ENCODE data around the gene UMPS.
"Not testable (repeated sequence)": the region's sequence is repeated elsewhere in the genome, so short reads cannot be mapped to it uniquely, and the experiment has no call there.

The UMPS gene

DNA sequence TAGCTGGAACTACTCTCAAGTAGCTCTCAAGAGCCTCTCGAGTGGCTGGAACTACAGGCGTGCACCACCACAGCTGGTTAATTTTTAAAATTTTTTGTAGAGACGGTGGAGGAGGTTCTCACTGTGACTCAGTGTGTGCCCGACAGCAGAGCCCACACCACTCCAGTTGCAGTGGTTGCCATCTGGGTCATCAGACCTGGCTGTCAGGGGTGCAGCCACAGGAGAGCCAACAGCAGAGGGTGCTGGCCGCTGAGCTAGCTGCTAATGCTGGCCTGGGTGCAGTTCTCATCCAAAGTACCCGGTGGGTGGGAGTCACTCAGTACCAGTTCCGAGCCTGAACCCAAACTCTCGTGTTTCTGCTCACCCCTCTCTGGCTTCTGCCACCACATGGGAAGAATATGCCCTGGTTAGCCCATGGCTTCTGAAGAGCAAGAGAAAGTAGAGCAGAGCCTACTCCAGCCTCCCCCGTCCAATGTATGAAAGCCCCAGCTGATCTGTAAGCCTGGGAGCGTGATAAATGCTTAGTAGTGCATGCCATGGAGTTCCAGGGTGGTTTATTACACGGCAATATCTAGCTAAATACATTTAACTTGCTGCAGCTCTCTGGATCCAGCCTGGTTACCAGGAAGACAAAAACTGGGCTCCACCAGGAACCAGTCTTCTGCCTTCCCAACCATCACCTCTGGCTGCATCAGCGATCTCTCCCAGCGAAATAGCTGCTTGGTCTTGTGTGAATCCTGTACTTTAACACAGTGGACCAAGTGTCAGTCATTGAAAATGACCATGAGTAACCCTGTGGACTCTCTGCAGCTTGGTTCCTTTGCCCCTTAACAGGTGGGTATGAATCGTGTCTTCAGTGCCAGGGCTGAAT is 17.1 kb downstream of the UMPS start:
- Mint-ChIP-seq H3K27me3 (no peaks in the 10 kb centered on the region), H3K4me1 (ENCODE audit: low read depth) (no peaks in the 10 kb centered on the region), H3K36me3 (ENCODE audit: low read depth) (peaks cover 26% of the 10 kb centered on the region), H3K4me3 (no peak overlapping the region), H3K27ac (no peak overlapping the region), H3K9me3 (no peaks in the 10 kb centered on the region)

DNA sequence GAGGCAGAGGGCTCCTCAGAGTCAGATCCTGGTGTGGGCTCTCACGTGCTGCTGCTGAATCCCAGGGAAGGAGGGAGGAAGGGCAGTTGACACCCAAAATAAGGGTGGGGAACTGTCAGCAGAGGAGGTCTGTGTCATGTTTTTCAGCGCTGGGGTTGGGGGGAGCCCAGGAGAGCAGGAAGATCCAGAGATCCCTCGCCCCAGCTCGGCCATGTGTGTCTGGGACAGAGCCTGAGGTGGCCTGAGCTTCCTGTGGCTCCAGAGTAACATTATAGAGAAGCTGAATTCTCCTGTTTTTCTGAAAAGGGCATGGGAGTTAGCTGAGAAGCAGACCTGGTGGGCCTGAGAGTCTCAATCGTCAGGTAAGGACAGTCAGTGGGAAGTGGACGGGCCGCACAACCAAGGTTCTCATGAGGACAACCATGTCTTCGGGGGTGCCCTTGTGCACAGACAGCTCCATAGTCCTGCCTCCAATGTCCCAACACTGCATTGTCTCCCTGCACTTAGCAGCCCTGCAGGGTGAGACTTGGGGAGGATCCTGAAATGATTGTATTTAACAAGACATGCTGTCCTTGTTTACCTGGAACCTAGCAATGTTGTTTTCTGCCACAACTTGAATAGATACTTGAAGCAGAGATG is 18.4 kb downstream of the UMPS start:
- no peaks in the 10 kb centered on the region for H3K4me1 Mint-ChIP-seq (ENCODE audit: low read depth)
- H3K27me3 Mint-ChIP-seq: no peaks in the 10 kb centered on the region
- peaks cover 19% of the 10 kb centered on the region for H3K36me3 Mint-ChIP-seq (ENCODE audit: low read depth)
- no peak overlapping the region for H3K4me3 Mint-ChIP-seq
- no peaks in the 10 kb centered on the region for H3K9me3 Mint-ChIP-seq
- H3K27ac Mint-ChIP-seq: no peak overlapping the region

DNA sequence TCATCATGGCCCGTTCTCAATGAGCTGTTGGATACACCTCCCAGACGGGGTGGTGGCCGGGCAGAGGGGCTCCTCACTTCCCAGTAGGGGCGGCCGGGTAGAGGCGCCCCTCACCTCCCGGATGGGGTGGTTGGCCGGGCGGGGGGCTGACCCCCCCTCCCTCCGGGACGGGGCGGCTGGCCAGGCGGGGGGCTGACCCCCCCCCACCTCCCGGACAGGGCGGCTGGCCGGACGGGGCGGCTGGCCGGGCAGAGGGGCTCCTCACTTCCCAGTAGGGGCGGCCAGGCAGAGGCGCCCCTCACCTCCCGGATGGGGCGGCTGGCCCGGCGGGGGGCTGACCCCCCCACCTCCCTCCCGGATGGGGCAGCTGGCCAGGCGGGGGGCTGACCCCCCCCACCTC is 19.6 kb downstream of the UMPS start:
- not testable (repeated sequence) for H3K36me3 Mint-ChIP-seq (ENCODE audit: low read depth); H3K27me3 Mint-ChIP-seq; H3K27ac Mint-ChIP-seq; H3K4me1 Mint-ChIP-seq (ENCODE audit: low read depth); H3K4me3 Mint-ChIP-seq; H3K9me3 Mint-ChIP-seq

DNA sequence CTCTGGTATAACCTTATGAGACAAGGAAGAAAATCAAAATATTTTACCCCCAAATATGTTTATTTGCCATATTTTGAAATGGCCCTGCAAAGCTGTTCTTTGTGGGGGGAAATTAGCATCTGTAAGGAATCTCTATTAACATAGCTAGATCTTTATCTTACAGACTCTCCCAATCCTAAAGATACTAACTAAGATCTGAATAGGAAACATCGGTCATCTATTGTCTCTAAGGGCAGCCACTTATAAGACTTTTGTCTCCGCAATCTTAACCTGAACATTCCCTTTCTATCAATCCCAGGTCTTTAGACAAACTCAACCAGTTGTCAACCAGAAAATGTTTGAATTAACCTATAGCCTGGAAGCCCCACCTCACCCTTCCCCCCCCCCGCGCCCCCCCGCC is 21.2 kb downstream of the UMPS start:
- Mint-ChIP-seq H3K27me3 (no peaks in the 10 kb centered on the region), H3K27ac (no peak overlapping the region), H3K4me3 (no peak overlapping the region), H3K36me3 (ENCODE audit: low read depth) (no peaks in the 10 kb centered on the region), H3K9me3 (no peaks in the 10 kb centered on the region), H3K4me1 (ENCODE audit: low read depth) (no peaks in the 10 kb centered on the region)

- Mint-ChIP-seq H3K9me3 (no peaks in the 10 kb centered on the region), H3K36me3 (ENCODE audit: low read depth) (no peaks in the 10 kb centered on the region), H3K27ac (no peak overlapping the region), H3K4me1 (ENCODE audit: low read depth) (no peaks in the 10 kb centered on the region), H3K4me3 (no peak overlapping the region), H3K27me3 (no peaks in the 10 kb centered on the region)
These were observed 21.8 kb downstream of the UMPS start for GRCh38 chr3:124752051-124752450.

- H3K9me3 Mint-ChIP-seq; H3K4me3 Mint-ChIP-seq; H3K27me3 Mint-ChIP-seq; H3K36me3 Mint-ChIP-seq (ENCODE audit: low read depth); H3K27ac Mint-ChIP-seq: not testable (repeated sequence)
- H3K4me1 Mint-ChIP-seq (ENCODE audit: low read depth): peaks cover 22% of the 10 kb centered on the region
These were observed 27.7 kb downstream of the UMPS start for GRCh38 chr3:124757926-124758325.

GRCh38 chr3:124758851-124759635 is 28.8 kb downstream of the UMPS start:
- Mint-ChIP-seq H3K36me3 (ENCODE audit: low read depth) (no peaks in the 10 kb centered on the region), H3K27ac (no peak overlapping the region), H3K27me3 (peaks cover 4% of the 10 kb centered on the region), H3K4me1 (ENCODE audit: low read depth) (peaks cover 22% of the 10 kb centered on the region), H3K4me3 (no peak overlapping the region), H3K9me3 (no peaks in the 10 kb centered on the region)

DNA sequence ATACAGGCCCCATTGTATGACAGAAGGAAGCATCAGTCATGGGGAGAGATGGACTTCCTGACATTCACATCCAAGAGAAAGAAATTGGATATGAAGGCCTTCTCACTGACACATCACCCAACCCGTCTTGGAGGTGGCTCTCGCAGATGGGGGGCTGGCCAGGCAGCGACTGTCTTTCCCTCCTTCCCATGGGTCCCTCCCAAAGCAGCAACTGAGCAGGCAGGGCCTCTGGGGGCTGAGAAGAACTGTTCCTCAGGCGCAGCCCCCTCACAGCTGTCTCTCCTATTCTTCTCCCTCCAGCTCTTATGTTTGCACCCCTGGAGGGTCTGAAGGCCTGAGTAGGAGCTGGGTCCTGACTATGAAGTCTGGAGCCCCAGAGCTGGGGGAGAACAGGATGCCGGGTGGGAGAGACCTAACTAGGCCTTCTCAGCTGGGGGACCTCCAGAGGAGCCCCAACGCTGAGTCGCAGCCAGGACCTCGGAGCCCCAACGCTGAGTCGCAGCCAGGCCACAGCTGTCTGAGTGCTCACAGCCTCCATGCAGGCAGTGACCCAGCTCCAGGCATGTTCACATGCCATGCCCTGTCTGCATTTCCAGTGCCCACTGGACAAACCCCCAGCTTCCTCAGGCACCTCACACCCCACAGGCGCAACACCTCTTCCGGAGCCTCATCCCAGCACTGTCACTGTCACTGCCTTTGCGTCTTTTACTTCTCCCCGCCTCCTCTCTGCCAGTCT is 29.6 kb downstream of the UMPS start:
- Mint-ChIP-seq H3K4me3 (no peak overlapping the region), H3K9me3 (no peaks in the 10 kb centered on the region), H3K4me1 (ENCODE audit: low read depth) (peaks cover 22% of the 10 kb centered on the region), H3K27me3 (peaks cover 4% of the 10 kb centered on the region), H3K27ac (no peak overlapping the region), H3K36me3 (ENCODE audit: low read depth) (no peaks in the 10 kb centered on the region)

DNA sequence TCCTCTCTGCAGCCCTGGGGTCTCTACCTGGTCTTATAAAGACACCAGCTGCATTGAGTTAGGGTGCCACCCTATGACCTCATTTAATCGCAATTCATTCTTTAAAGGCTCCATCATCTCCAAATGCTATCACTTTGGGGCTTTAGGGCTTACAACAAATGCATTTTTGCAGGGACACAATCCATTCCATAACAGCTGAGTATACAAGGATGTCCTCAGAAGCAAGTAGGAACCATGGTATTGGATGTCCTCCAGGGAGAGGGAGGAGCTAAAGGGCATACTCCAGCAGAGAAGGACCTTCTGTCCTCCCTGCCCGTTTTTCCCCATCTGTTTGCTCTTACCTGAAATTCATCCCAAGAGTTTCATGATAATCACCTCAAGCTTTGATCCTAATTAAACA is 30.3 kb downstream of the UMPS start:
- H3K4me3 Mint-ChIP-seq: no peak overlapping the region
- H3K27me3 Mint-ChIP-seq: peaks cover 4% of the 10 kb centered on the region
- peaks cover 22% of the 10 kb centered on the region for H3K4me1 Mint-ChIP-seq (ENCODE audit: low read depth)
- no peak overlapping the region for H3K27ac Mint-ChIP-seq
- H3K9me3 Mint-ChIP-seq: no peaks in the 10 kb centered on the region
- H3K36me3 Mint-ChIP-seq (ENCODE audit: low read depth): no peaks in the 10 kb centered on the region

GRCh38 chr3:124761250-124761796 is 31.1 kb downstream of the UMPS start:
- Mint-ChIP-seq H3K9me3 (no peaks in the 10 kb centered on the region), H3K27ac (no peak overlapping the region), H3K4me3 (no peak overlapping the region), H3K27me3 (peaks cover 4% of the 10 kb centered on the region), H3K4me1 (ENCODE audit: low read depth) (peaks cover 22% of the 10 kb centered on the region), H3K36me3 (ENCODE audit: low read depth) (no peaks in the 10 kb centered on the region)

GRCh38 chr3:124761935-124762660 is 31.8 kb downstream of the UMPS start:
- H3K27ac Mint-ChIP-seq: no peak overlapping the region
- peaks cover 4% of the 10 kb centered on the region for H3K27me3 Mint-ChIP-seq
- no peak overlapping the region for H3K4me3 Mint-ChIP-seq
- peaks cover 22% of the 10 kb centered on the region for H3K4me1 Mint-ChIP-seq (ENCODE audit: low read depth)
- no peaks in the 10 kb centered on the region for H3K9me3 Mint-ChIP-seq
- no peaks in the 10 kb centered on the region for H3K36me3 Mint-ChIP-seq (ENCODE audit: low read depth)

- H3K36me3 Mint-ChIP-seq (ENCODE audit: low read depth): no peaks in the 10 kb centered on the region
- H3K4me3 Mint-ChIP-seq: no peak overlapping the region
- H3K27me3 Mint-ChIP-seq: peaks cover 4% of the 10 kb centered on the region
- no peaks in the 10 kb centered on the region for H3K9me3 Mint-ChIP-seq
- H3K4me1 Mint-ChIP-seq (ENCODE audit: low read depth): peaks cover 22% of the 10 kb centered on the region
- H3K27ac Mint-ChIP-seq: no peak overlapping the region
These were observed 32.4 kb downstream of the UMPS start for GRCh38 chr3:124762661-124763011.

DNA sequence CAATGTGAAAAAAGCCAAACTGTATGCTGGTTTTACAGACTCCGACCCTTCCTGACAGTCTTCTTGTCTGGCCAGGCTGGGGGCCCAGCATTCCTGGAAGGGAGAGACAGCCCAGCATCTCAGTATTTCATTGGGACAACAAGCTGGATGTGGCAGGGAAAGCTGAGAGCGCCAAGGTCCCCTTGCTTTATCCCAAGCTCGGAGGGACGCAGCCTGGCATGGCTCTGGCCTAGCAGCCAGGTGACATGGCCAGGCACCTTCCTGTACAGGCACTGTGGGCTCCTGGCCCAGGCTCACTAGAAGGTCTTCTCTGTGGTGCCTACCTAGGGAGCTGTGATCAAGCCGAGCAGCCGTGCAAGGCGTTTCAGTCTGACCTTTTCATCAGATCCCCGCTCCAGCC is 33.0 kb downstream of the UMPS start:
- H3K4me3 Mint-ChIP-seq: no peak overlapping the region
- peaks cover 21% of the 10 kb centered on the region for H3K4me1 Mint-ChIP-seq (ENCODE audit: low read depth)
- peaks cover 4% of the 10 kb centered on the region for H3K27me3 Mint-ChIP-seq
- no peaks in the 10 kb centered on the region for H3K9me3 Mint-ChIP-seq
- H3K36me3 Mint-ChIP-seq (ENCODE audit: low read depth): no peaks in the 10 kb centered on the region
- no peak overlapping the region for H3K27ac Mint-ChIP-seq

Data from stimulated activated naive CD8-positive, alpha-beta T cell treated with anti-CD3 and anti-CD28 coated beads, Interleukin-15, Interleukin-2, amounts not matched to agents 100 ng/mL and 50 ng/mL, for 24 hours (primary cell).